Nephron progenitor cell (in vitro differentiated cells): ENCODE data around the gene UAP1L1.
A peak's percentile ranks its signal among the peaks of the same experiment; 100 is the strongest.

Experiments
- DNase-seq: peaks from one replicate; pipeline ENCODE4 v3.0.0; 2021
- H3K27ac Mint-ChIP-seq: 2 replicates; pipeline ENCODE4 v1.8.0; 2021; ENCODE audit warnings: mild to moderate bottlenecking, moderate library complexity, mixed read lengths
- H3K27me3 Mint-ChIP-seq: 2 replicates; pipeline ENCODE4 v1.8.0; 2021; ENCODE audit warnings: mild to moderate bottlenecking, low read depth, mixed read lengths; ENCODE audit not compliant: poor library complexity
- H3K36me3 Mint-ChIP-seq: 2 replicates; pipeline ENCODE4 v1.8.0; 2021; ENCODE audit warnings: low read depth, mixed read lengths
- H3K4me1 Mint-ChIP-seq: 2 replicates; pipeline ENCODE4 v1.8.0; 2021; ENCODE audit warnings: mixed read lengths
- H3K4me3 Mint-ChIP-seq: 2 replicates; pipeline ENCODE4 v1.8.0; 2021; ENCODE audit warnings: mild to moderate bottlenecking, moderate library complexity, mixed read lengths
- H3K9me3 Mint-ChIP-seq: 2 replicates; pipeline ENCODE4 v1.8.0; 2021; ENCODE audit warnings: mild to moderate bottlenecking, moderate library complexity, mixed read lengths
- CTCF ChIP-seq: fragments of 200-600 bp; sonication (generic); IDR thresholded peaks from 2 replicates; pipeline ENCODE4 v1.5.0; 2021; ENCODE audit warnings: antibody characterized with exemption

Gene UAP1L1

GRCh38 chr9:137077010-137077747 is at the start of gene UAP1L1:
Gene UAP1L1, plus strand, starts transcription at chr9:137077517. Its CDS starts 16 bp downstream, at chr9:137077533.
- peak; percentile 61 for DNase-seq
- no peak for TF ChIP-seq CTCF
- Mint-ChIP-seq H3K27me3 (peaks cover 88% of the 10 kb centered on the region), H3K4me1 (peaks cover 10% of the 10 kb centered on the region), H3K4me3 (peak within 1 kb of the TSS; percentile 71), H3K36me3 (no peaks in the 10 kb centered on the region), H3K27ac (no peak within 1 kb of the TSS), H3K9me3 (no peaks in the 10 kb centered on the region)

- H3K27me3 Mint-ChIP-seq: peaks cover 4% of the 10 kb centered on the region
These were observed 48.9 kb upstream of the UAP1L1 start for GRCh38 chr9:137028263-137029057.

GRCh38 chr9:137029058-137029936 is 48.0 kb upstream of the UAP1L1 start:
- no peaks in the 10 kb centered on the region for H3K36me3 Mint-ChIP-seq
- DNase-seq: peak; percentile 91
- peak; percentile 92 for TF ChIP-seq CTCF
- peak overlapping the region; percentile 72 for H3K4me3 Mint-ChIP-seq
- peaks cover 5% of the 10 kb centered on the region for H3K4me1 Mint-ChIP-seq
- H3K9me3 Mint-ChIP-seq: no peaks in the 10 kb centered on the region
- peaks cover 4% of the 10 kb centered on the region for H3K27me3 Mint-ChIP-seq
- H3K27ac Mint-ChIP-seq: no peak overlapping the region

More at GRCh38 chr9:137028263-137029057, 48.9 kb upstream of the UAP1L1 start:
- Mint-ChIP-seq H3K9me3 (no peaks in the 10 kb centered on the region), H3K4me3 (peak overlapping the region; percentile 72), H3K27ac (no peak overlapping the region), H3K4me1 (peaks cover 7% of the 10 kb centered on the region), H3K36me3 (no peaks in the 10 kb centered on the region)
- no peak for TF ChIP-seq CTCF
- peak; percentile 85 for DNase-seq

GRCh38 chr9:137030006-137030405 is 47.3 kb upstream of the UAP1L1 start:
- Mint-ChIP-seq H3K4me3 (peak overlapping the region; percentile 72), H3K36me3 (no peaks in the 10 kb centered on the region), H3K4me1 (peaks cover 5% of the 10 kb centered on the region), H3K27ac (no peak overlapping the region), H3K27me3 (peaks cover 4% of the 10 kb centered on the region), H3K9me3 (no peaks in the 10 kb centered on the region)
- TF ChIP-seq CTCF: no peak
- DNase-seq: no peak

GRCh38 chr9:137030538-137031527 is 46.5 kb upstream of the UAP1L1 start:
- H3K36me3 Mint-ChIP-seq: no peaks in the 10 kb centered on the region
- H3K4me3 Mint-ChIP-seq: no peak overlapping the region
- no peak overlapping the region for H3K27ac Mint-ChIP-seq
- H3K27me3 Mint-ChIP-seq: peaks cover 7% of the 10 kb centered on the region
- peaks cover 5% of the 10 kb centered on the region for H3K4me1 Mint-ChIP-seq
- no peak for DNase-seq
- H3K9me3 Mint-ChIP-seq: no peaks in the 10 kb centered on the region
- no peak for TF ChIP-seq CTCF
